HCT116 (cell line): ENCODE measurements around the gene PTGER1. TPM values are rescaled to one million over a fixed set of nuclear protein-coding genes. Genes with fewer than 3 reads are reported as not detected.

Source experiments
- ATAC-seq: fragments of 200-7000 bp; cut with Tn5 transposase; 2 replicates; pipeline ENCODE4 v1.9.1; 2020; ENCODE audit warnings: mild to moderate bottlenecking, moderate library complexity
- BruUV-seq: library from RNA; stranded (reverse); fragments of 400-500 nt; replicated peaks from 2 replicates; lab custom pipeline; 2021; lab: Mats Ljungman, UMichigan
- CTCF ChIA-PET: fragments of 300-600 bp; sonication (Branson Sonifier 250); formaldehyde crosslinking; loops from one replicate; lab custom pipeline; 2021; ENCODE audit warnings: antibody characterized with exemption; lab: Charles Lee
- POLR2A ChIA-PET: fragments of 300-600, 350-600 bp; sonication (Branson Sonifier 250); formaldehyde crosslinking; loops from one replicate; lab custom pipeline; 2021; ENCODE audit warnings: antibody characterized with exemption; lab: Charles Lee
- RAD21 ChIA-PET, 2 experiments: fragments of 300-600 bp; sonication (Branson Sonifier 250); formaldehyde crosslinking; loops; one replicate each; lab custom pipeline; 2023; ENCODE audit warnings: low total read pairs in 2 of 2; ENCODE audit not compliant: uncharacterized antibody in 2 of 2, unreplicated experiment in 2 of 2, low non-redundant PET in 1 of 2; lab: Charles Lee
- DNase-seq: peaks from one replicate; pipeline ENCODE4 v3.0.0-alpha.2; 2010; ENCODE audit warnings: low read depth, low spot score
- H2AFZ ChIP-seq: fragments of 200-600 bp; shearing (Covaris generic), sonication (generic); 2 replicates; pipeline ENCODE4 v1.6.1; 2017; ENCODE audit warnings: low read depth, mixed run types, mixed read lengths, antibody characterized with exemption, low read length; ENCODE audit not compliant: poor library complexity, severe bottlenecking
- H3K27ac ChIP-seq: 2 replicates; pipeline ENCODE4 v1.5.1; 2012; ENCODE audit warnings: low read depth, low read length
- H3K27me3 ChIP-seq: fragments of 200-600 bp; sonication (generic); 2 replicates; pipeline ENCODE4 v1.6.1; 2016; ENCODE audit warnings: mixed run types, low read length, mixed read lengths; ENCODE audit not compliant: insufficient read depth
- H3K36me3 ChIP-seq, 2 experiments: fragments of 200-500 bp in 1 of 2; fragments of 200-600 bp in 1 of 2; sonication (Bioruptor generic) in 1 of 2; sonication (generic) in 1 of 2; 2 replicates each; pipeline versions ENCODE4 v1.5.1 to v1.6.1; 2014 to 2016; ENCODE audit warnings: low read length in 2 of 2, inconsistent platforms in 1 of 2, mixed read lengths in 1 of 2, mixed run types in 1 of 2; ENCODE audit not compliant: insufficient read depth in 2 of 2, control insufficient read depth in 1 of 2
- H3K4me1 ChIP-seq, 2 experiments: fragments of 200-600 bp in 1 of 2; sonication (generic) in 1 of 2; 2 replicates each; pipeline versions ENCODE4 v1.5.1 to v1.6.1; 2012 to 2017; ENCODE audit warnings: low read length in 2 of 2, inconsistent platforms in 1 of 2, mild to moderate bottlenecking in 1 of 2, mixed read lengths in 1 of 2, mixed run types in 1 of 2, moderate library complexity in 1 of 2; ENCODE audit not compliant: insufficient read depth in 2 of 2, control insufficient read depth in 1 of 2
- H3K4me2 ChIP-seq: fragments of 200-600 bp; sonication (generic); 2 replicates; pipeline ENCODE4 v1.6.1; 2017; ENCODE audit warnings: mixed run types, low read length, mixed read lengths
- H3K4me3 ChIP-seq, 2 experiments: fragments of 200-600 bp in 1 of 2; sonication (generic) in 1 of 2; replicated peaks in 1 of 2; 2 replicates each; pipeline ENCODE4 v1.5.1; 2011 to 2016; ENCODE audit warnings: low read length in 2 of 2, control low read depth in 1 of 2, low read depth in 1 of 2, mild to moderate bottlenecking in 1 of 2, mixed read lengths in 1 of 2, mixed run types in 1 of 2
- H3K79me2 ChIP-seq: fragments of 200-600 bp; sonication (generic); 2 replicates; pipeline ENCODE4 v1.6.1; 2017; ENCODE audit warnings: mild to moderate bottlenecking, mixed run types, low read length, moderate library complexity, mixed read lengths; ENCODE audit not compliant: insufficient read depth
- H3K9ac ChIP-seq: fragments of 200-600 bp; sonication (generic); 2 replicates; pipeline ENCODE4 v1.6.1; 2016; ENCODE audit warnings: low read length, mixed read lengths
- H3K9me2 ChIP-seq: fragments of 200-600 bp; sonication (generic), shearing (Covaris generic); 2 replicates; pipeline ENCODE4 v1.6.1; 2017; ENCODE audit warnings: mixed run types, mild to moderate bottlenecking, moderate library complexity; ENCODE audit not compliant: insufficient read depth
- H3K9me3 ChIP-seq, 2 experiments: fragments of 200-500 bp in 1 of 2; fragments of 200-600 bp in 1 of 2; sonication (Bioruptor generic) in 1 of 2; sonication (generic) in 1 of 2; 2 replicates each; pipeline ENCODE4 v1.6.1; 2014 to 2017; ENCODE audit warnings: low read length in 2 of 2, mixed read lengths in 2 of 2, inconsistent platforms in 1 of 2, low read depth in 1 of 2, mild to moderate bottlenecking in 1 of 2, mixed run types in 1 of 2, moderate library complexity in 1 of 2; ENCODE audit not compliant: control insufficient read depth in 1 of 2, insufficient read depth in 1 of 2
- H4K20me1 ChIP-seq: fragments of 200-600 bp; sonication (generic), shearing (Covaris generic); 2 replicates; pipeline ENCODE4 v1.6.1; 2017; ENCODE audit warnings: mixed run types, mild to moderate bottlenecking, moderate library complexity; ENCODE audit not compliant: insufficient read depth
- CBX3 ChIP-seq: IDR thresholded peaks from 2 replicates; pipeline ENCODE4 v1.6.1; 2012; ENCODE audit warnings: low read depth
- FOSL1 ChIP-seq: IDR thresholded peaks from 2 replicates; pipeline ENCODE4 v1.6.1; 2012; ENCODE audit warnings: low read depth
- JUND ChIP-seq: IDR thresholded peaks from 2 replicates; pipeline ENCODE4 v1.6.1; 2012
- POLR2A ChIP-seq: IDR thresholded peaks from 2 replicates; pipeline ENCODE4 v1.7.0; 2011; ENCODE audit warnings: borderline replicate concordance; ENCODE audit not compliant: insufficient read depth, insufficient read length; ENCODE audit errors: extremely low read depth
- POLR2AphosphoS5 ChIP-seq: IDR thresholded peaks from 2 replicates; pipeline ENCODE4 v1.6.1; 2011; ENCODE audit warnings: mild to moderate bottlenecking, low read depth, low read length, moderate library complexity
- RAD21 ChIP-seq: IDR thresholded peaks from 2 replicates; pipeline ENCODE4 v1.6.1; 2012; ENCODE audit warnings: low read depth, mild to moderate bottlenecking
- SP1 ChIP-seq: IDR thresholded peaks from 2 replicates; pipeline ENCODE4 v1.6.1; 2012; ENCODE audit warnings: low read depth
- SRF ChIP-seq: IDR thresholded peaks from 2 replicates; pipeline ENCODE4 v1.6.1; 2012; ENCODE audit warnings: low read depth
- YY1 ChIP-seq: IDR thresholded peaks from 2 replicates; pipeline ENCODE4 v1.6.1; 2011; ENCODE audit warnings: low read length, low read depth, moderate library complexity, mild to moderate bottlenecking; ENCODE audit not compliant: insufficient replicate concordance; ENCODE audit errors: extremely low read depth
- ZFX ChIP-seq: fragments of 450-650 bp; IDR thresholded peaks from 2 replicates; pipeline ENCODE4 v1.6.1; 2017
- ZNF274 ChIP-seq: fragments of 200-500 bp; sonication (Bioruptor generic); IDR thresholded peaks from 2 replicates; pipeline ENCODE4 v1.6.1; 2014; ENCODE audit warnings: mild to moderate bottlenecking, low read depth, low read length, inconsistent platforms
- intact Hi-C: fragments of 100-400 bp; cut with micrococcal nuclease; formaldehyde crosslinking; loops from 2 replicates; pipeline ENCODE4 v1.10.0; 2022
- total RNA-seq: library from RNA; stranded (reverse); gene quantifications from one replicate; pipeline ENCODE4 v1.2.1, GENCODE V29; 2021; ENCODE audit not compliant: unreplicated experiment
- TF ChIP-seq, protein P1 (sequence below): IDR thresholded peaks from 2 replicates; pipeline ENCODE4 v1.6.1; 2012
- TF ChIP-seq, protein P2 (sequence below): IDR thresholded peaks from 2 replicates; pipeline ENCODE4 v1.6.1; 2011; ENCODE audit warnings: mild to moderate bottlenecking, low read length, moderate library complexity; ENCODE audit not compliant: insufficient replicate concordance; ENCODE audit errors: extremely low read depth
- TF ChIP-seq, protein P3 (sequence below): IDR thresholded peaks from 2 replicates; pipeline ENCODE4 v1.6.1; 2012

PTGER1 gene
- total RNA-seq, 1 experiment from 2014 or later = 1.1 TPM

DNA sequence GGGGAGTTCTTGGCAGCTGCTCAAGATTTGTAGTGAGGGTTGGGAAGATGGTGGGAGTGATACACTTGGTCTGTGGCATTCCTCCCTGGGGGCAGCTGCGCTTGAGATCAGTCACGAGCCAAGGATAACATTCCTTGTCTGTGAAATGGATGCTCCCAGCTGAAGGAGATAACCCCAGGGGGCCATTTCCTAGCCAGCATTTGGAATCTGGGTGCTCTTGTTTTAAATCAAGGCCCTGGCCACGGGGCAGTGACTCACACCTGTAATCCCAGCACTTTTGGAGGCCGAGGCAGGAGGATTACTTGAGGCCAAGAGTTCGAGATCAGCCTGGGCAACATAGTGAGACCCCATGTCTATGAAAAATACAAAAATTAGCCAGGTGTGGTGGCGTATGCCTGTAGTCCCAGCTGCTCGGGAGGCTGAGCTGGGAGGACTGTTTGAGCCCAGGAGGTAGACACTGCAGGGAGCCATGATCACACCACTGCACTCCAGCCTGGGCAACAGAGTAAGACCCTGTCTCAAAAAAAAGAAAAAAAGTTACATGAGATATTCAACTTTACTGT, 37.5 kb downstream of the PTGER1 start:
- Histone ChIP-seq H3K9me3 (no peaks in the 10 kb centered on the region), H3K36me3 (peaks cover 2 to 6% of the 10 kb centered on the region in 2 experiments), H3K4me3 (no peak overlapping the region), H3K27me3 (no peaks in the 10 kb centered on the region), H4K20me1 (no peaks in the 10 kb centered on the region), H3K4me1 (peaks cover 16 to 29% of the 10 kb centered on the region in 2 experiments), H3K9ac (no peak overlapping the region), H2AFZ (no peak overlapping the region), H3K79me2 (peaks cover 67% of the 10 kb centered on the region), H3K4me2 (no peak overlapping the region), H3K27ac (no peak overlapping the region; the same call in 1 of the 2 replicates), H3K9me2 (no peaks in the 10 kb centered on the region)
- no peak for DNase-seq
- TF ChIP-seq YY1 (no peak), RAD21 (no peak), SP1 (no peak), POLR2AphosphoS5 (no peak), ZNF274 (no peak), POLR2A (no peak), SRF (no peak), FOSL1 (no peak), ZFX (no peak), CBX3 (no peak), JUND (no peak)
- TF ChIP-seq, protein P1, sequence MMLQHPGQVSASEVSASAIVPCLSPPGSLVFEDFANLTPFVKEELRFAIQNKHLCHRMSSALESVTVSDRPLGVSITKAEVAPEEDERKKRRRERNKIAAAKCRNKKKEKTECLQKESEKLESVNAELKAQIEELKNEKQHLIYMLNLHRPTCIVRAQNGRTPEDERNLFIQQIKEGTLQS = no peak
- TF ChIP-seq, protein P2, sequence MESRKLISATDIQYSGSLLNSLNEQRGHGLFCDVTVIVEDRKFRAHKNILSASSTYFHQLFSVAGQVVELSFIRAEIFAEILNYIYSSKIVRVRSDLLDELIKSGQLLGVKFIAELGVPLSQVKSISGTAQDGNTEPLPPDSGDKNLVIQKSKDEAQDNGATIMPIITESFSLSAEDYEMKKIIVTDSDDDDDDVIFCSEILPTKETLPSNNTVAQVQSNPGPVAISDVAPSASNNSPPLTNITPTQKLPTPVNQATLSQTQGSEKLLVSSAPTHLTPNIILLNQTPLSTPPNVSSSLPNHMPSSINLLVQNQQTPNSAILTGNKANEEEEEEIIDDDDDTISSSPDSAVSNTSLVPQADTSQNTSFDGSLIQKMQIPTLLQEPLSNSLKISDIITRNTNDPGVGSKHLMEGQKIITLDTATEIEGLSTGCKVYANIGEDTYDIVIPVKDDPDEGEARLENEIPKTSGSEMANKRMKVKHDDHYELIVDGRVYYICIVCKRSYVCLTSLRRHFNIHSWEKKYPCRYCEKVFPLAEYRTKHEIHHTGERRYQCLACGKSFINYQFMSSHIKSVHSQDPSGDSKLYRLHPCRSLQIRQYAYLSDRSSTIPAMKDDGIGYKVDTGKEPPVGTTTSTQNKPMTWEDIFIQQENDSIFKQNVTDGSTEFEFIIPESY = no peak
- TF ChIP-seq, protein P3, sequence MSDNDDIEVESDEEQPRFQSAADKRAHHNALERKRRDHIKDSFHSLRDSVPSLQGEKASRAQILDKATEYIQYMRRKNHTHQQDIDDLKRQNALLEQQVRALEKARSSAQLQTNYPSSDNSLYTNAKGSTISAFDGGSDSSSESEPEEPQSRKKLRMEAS = no peak
- POLR2A ChIA-PET = interaction anchor here (0.7 to 1.1 kb wide), 6 partner anchors 13 to 416 kb away, joined by 3 to 5 read pairs (median 4); no protein-coding TSS in a partner anchor
- RAD21 ChIA-PET = interaction anchor here in 1 of 2 experiments (1.1 kb wide), 1 partner anchor 13 kb away, joined by 3 read pairs; no protein-coding TSS in a partner anchor
- ATAC-seq = no peak
- intact Hi-C loops = loop anchor here (10.0 kb wide), 1 partner anchor 47 kb away; no protein-coding TSS in a partner anchor
- no TSS peak for BruUV-seq
- CTCF ChIA-PET = interaction anchor here (0.7 kb wide), 1 partner anchor 75 kb away, joined by 4 read pairs; no protein-coding TSS in a partner anchor
